Vagina (tissue), 2 donors: ENCODE measurements around the gene PGC. TPM values are rescaled to one million over a fixed set of nuclear protein-coding genes. Genes with fewer than 3 reads are reported as not detected.

Experiments used
- DNase-seq, 2 donors: peaks; one replicate each; pipeline ENCODE4 v3.0.0-alpha.2; 2017; ENCODE audit errors: extremely low spot score in 2 of 2
- H3K27ac ChIP-seq: fragments of 200-600 bp; sonication (generic); one replicate; pipeline ENCODE4 v1.5.1; 2019
- H3K27me3 ChIP-seq: fragments of 200-600 bp; sonication (generic); one replicate; pipeline ENCODE4 v1.5.1; 2019
- H3K36me3 ChIP-seq, 2 donors: fragments of 200-600 bp; sonication (generic); one replicate each; pipeline ENCODE4 v1.5.1; 2017 to 2019
- H3K4me1 ChIP-seq: fragments of 200-600 bp; sonication (generic); one replicate; pipeline ENCODE4 v1.5.1; 2019
- H3K4me3 ChIP-seq, 2 donors: fragments of 200-600 bp; sonication (generic); 1 replicate in 1 of 2; 2 replicates in 1 of 2; pipeline ENCODE4 v1.5.1; 2016 to 2019
- H3K9me3 ChIP-seq: fragments of 200-600 bp; sonication (generic); one replicate; pipeline ENCODE4 v1.5.1; 2019
- CTCF ChIP-seq, 3 experiments: fragments of 450-650 bp in 2 of 3; fragments of 200-600 bp in 1 of 3; sonication (generic) in 1 of 3; IDR thresholded peaks; one replicate each; pipeline ENCODE4 v1.5.1; 2017 to 2019; ENCODE audit warnings: antibody characterized with exemption in 3 of 3, mild to moderate bottlenecking in 2 of 3, moderate library complexity in 2 of 3
- POLR2A ChIP-seq, 2 donors: fragments of 450-650 bp; IDR thresholded peaks; one replicate each; pipeline ENCODE4 v1.6.1; 2017; ENCODE audit warnings: antibody characterized with exemption in 2 of 2, mild to moderate bottlenecking in 2 of 2, moderate library complexity in 2 of 2
- POLR2AphosphoS5 ChIP-seq, 2 donors: sonication (generic); formaldehyde crosslinking; IDR thresholded peaks; one replicate each; pipeline ENCODE4 v1.9.0; 2017; ENCODE audit warnings: antibody characterized with exemption in 2 of 2, mild to moderate bottlenecking in 2 of 2, low read depth in 1 of 2; ENCODE audit not compliant: insufficient read depth in 1 of 2
- intact Hi-C: fragments of 100-400 bp; cut with DNase I; formaldehyde crosslinking; loops from one replicate; pipeline ENCODE4 v1.15.1; 2023
- total RNA-seq: library from RNA; depleted of rRNA; stranded (reverse); fragments of >200 nt; gene quantifications from one replicate; pipeline ENCODE4 v1.2.3, GENCODE V29; 2016

The PGC gene
- total RNA-seq, 1 donor from 2014 or later = 3.4 TPM

DNA sequence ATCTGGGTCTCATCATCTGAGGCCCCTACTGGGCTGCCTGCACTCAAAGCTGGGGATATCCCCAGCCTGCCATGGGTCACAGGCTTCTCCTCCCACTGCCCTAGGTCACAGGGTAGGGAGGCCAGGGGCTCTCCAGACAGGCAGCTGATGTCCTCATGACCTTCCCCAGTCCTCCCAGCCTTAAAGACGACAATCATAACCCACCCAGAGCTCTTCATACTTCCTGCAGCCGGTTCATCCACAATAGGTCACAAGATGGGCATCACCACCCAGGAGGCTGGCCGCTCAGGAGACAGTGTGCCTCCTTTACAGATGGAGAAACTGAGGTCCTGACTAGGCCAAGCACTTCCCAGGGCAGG lies 27.0 kb downstream of the PGC start:
- H3K36me3 ChIP-seq = no peaks in the 10 kb centered on the region
- no peak for TF ChIP-seq POLR2AphosphoS5 (IDR thresholded peaks at IDR 0.05; ENCODE audit: insufficient read depth in 1 of 2, low read depth in 1 of 2)
- no peak for TF ChIP-seq CTCF (IDR thresholded peaks at IDR 0.05)
- H3K4me3 ChIP-seq = no peak overlapping the region
- no peaks in the 10 kb centered on the region for H3K27me3 ChIP-seq
- no peak overlapping the region for H3K27ac ChIP-seq
- DNase-seq = no peak
- peaks cover 64% of the 10 kb centered on the region for H3K4me1 ChIP-seq
- intact Hi-C loops = no loop called here
- H3K9me3 ChIP-seq = no peaks in the 10 kb centered on the region

DNA sequence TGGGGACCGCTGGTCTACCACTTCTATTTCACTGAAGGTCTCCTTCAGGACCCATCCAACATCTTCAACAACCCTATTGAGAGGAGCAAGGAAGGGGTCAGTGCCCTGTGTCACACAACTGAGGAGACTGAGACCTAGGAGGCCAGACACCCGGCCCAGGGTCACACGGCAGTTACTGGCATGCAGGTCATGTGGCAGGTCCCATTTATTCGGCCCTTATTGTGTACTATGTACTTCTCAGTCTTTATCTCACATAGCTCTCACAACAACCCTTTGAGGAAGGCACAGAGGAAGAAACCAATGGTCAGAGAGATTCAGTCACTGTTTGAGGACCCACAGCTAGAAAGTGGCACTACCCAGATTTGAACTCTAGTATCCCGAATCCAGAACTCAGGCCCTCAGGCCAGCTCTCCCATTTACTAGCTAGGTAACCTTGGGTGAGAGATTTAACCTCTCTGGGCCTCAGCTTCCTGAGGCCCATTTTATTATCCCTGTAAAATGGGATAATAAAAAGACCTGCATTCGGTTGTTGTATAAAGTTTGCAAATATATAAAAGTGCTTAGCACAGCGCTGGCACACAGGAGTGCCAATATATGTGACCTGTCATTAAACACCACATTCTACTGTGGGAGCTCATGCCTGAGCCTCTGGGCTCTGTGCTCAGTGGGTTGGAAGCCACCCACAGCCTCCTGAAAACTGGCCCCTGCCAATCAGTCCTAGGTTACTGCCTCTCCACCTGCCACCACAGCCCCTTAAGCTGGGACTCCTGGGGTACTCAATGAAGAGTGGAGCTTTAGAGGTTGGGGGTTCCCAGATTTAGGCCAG lies 27.5 kb downstream of the PGC start:
- Histone ChIP-seq H3K4me3 (no peak overlapping the region), H3K4me1 (peaks cover 64% of the 10 kb centered on the region), H3K36me3 (no peaks in the 10 kb centered on the region), H3K27me3 (no peaks in the 10 kb centered on the region), H3K9me3 (no peaks in the 10 kb centered on the region), H3K27ac (no peak overlapping the region)
- intact Hi-C loops = no loop called here
- no peak for DNase-seq
- no peak for TF ChIP-seq CTCF (IDR thresholded peaks at IDR 0.05)
- no peak for TF ChIP-seq POLR2A (IDR thresholded peaks at IDR 0.05)

- no peaks in the 10 kb centered on the region for H3K9me3 ChIP-seq
- no peaks in the 10 kb centered on the region for H3K36me3 ChIP-seq
- no peak overlapping the region for H3K4me3 ChIP-seq
- DNase-seq = no peak
- intact Hi-C loops = no loop called here
- H3K4me1 ChIP-seq = peaks cover 62% of the 10 kb centered on the region
- H3K27ac ChIP-seq = no peak overlapping the region
- no peaks in the 10 kb centered on the region for H3K27me3 ChIP-seq
- TF ChIP-seq CTCF (IDR thresholded peaks at IDR 0.05) (no peak), POLR2AphosphoS5 (IDR thresholded peaks at IDR 0.05; ENCODE audit: insufficient read depth in 1 of 2, low read depth in 1 of 2) (no peak), POLR2A (IDR thresholded peaks at IDR 0.05) (no peak)
Measured at GRCh38 chr6:41718828-41719227, 28.4 kb downstream of the PGC start.

DNA sequence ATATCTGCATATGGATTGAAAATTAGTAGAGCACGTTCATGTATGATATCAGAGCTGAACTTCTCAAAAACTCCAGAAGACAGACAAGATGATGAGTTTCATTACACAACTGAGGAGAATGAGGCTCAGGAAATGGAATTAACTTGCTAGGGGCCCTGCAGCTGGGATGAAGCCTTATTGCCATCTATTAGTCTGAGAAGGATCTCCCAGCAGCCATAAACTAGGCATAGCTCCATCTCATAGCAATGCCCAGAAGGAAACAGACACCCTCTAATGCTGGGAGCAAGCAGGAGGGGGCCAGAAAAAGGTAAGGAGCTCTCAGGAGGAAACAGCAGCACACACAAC lies 29.8 kb downstream of the PGC start:
- no peaks in the 10 kb centered on the region for H3K27me3 ChIP-seq
- TF ChIP-seq CTCF (IDR thresholded peaks at IDR 0.05) (no peak), POLR2AphosphoS5 (IDR thresholded peaks at IDR 0.05; ENCODE audit: insufficient read depth in 1 of 2, low read depth in 1 of 2) (no peak), POLR2A (IDR thresholded peaks at IDR 0.05) (no peak)
- H3K4me3 ChIP-seq = no peak overlapping the region
- no peaks in the 10 kb centered on the region for H3K9me3 ChIP-seq
- H3K4me1 ChIP-seq = peaks cover 64% of the 10 kb centered on the region
- H3K36me3 ChIP-seq = no peaks in the 10 kb centered on the region
- intact Hi-C loops = no loop called here
- no peak for DNase-seq
- H3K27ac ChIP-seq = no peak overlapping the region

DNA sequence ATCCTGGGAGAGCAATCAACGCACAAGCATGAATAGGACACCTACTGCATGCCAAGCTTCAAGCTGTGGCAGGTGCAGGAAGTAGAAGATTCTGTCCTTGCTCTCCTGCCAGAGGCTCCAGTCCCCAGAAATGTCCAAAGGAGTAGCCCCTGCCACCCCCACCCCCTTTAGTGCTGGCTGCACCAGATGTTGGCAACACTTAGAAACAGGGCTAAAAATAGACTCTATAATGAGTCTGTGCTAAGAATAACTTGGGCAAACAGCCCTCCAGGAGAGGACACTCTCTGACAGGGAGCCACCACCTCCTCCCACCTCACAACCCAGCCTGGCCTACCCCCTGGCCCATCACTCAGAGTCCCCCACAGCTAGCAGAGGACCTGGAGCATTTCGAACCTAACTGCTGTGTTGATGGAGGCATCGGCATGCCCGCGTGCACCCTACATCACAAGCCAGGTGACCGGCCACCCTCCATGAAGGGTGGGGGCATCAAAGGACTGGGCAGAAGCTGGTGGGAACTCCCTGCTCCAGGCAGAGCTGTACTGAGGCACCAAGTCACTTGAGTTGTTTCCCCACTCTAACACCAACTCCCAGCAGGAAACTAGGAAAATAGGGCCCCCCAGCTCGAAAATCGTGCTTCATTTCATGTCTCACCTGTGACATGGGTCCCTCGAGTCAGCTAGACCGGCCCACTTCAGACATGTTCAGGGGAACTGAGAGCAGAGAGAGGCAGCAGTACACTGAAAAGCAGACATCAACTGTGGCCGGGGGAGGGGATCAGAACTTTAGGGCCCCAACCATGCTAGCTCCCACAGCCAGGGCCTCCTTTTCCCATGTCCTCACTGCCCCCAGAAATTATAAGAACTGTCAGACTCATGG lies 30.4 kb downstream of the PGC start:
- no peaks in the 10 kb centered on the region for H3K36me3 ChIP-seq
- intact Hi-C loops = no loop called here
- DNase-seq = no peak
- no peak overlapping the region for H3K4me3 ChIP-seq
- H3K27ac ChIP-seq = no peak overlapping the region
- no peaks in the 10 kb centered on the region for H3K9me3 ChIP-seq
- TF ChIP-seq CTCF (IDR thresholded peaks at IDR 0.05) (no peak), POLR2A (IDR thresholded peaks at IDR 0.05) (no peak), POLR2AphosphoS5 (IDR thresholded peaks at IDR 0.05; ENCODE audit: insufficient read depth in 1 of 2, low read depth in 1 of 2) (no peak)
- H3K4me1 ChIP-seq = peaks cover 70% of the 10 kb centered on the region
- no peaks in the 10 kb centered on the region for H3K27me3 ChIP-seq
